ENCODE measurements around the gene DTX3L.

DNA sequence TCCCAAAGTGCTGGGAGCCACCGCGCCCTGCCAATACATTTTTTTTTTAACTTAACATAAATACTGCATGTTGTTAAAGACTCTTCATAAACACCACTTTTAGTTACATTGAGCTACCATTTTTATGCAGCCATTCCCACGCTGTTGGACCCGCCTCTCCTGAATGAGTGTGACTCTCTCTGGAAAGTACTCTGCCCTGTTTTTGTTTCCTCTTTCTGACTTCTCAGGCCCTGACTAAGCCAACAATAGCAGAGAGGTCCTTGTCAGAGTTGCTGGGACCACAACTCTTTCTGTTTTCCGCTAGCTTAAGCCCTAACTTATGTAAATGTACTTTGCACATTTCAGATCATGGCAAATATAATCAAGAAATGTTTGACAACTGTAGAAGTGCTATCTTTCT, 48.6 kb downstream of the DTX3L start:
- TF ChIP-seq, protein P1, sequence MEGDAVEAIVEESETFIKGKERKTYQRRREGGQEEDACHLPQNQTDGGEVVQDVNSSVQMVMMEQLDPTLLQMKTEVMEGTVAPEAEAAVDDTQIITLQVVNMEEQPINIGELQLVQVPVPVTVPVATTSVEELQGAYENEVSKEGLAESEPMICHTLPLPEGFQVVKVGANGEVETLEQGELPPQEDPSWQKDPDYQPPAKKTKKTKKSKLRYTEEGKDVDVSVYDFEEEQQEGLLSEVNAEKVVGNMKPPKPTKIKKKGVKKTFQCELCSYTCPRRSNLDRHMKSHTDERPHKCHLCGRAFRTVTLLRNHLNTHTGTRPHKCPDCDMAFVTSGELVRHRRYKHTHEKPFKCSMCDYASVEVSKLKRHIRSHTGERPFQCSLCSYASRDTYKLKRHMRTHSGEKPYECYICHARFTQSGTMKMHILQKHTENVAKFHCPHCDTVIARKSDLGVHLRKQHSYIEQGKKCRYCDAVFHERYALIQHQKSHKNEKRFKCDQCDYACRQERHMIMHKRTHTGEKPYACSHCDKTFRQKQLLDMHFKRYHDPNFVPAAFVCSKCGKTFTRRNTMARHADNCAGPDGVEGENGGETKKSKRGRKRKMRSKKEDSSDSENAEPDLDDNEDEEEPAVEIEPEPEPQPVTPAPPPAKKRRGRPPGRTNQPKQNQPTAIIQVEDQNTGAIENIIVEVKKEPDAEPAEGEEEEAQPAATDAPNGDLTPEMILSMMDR (IDR thresholded peaks at IDR 0.05; ENCODE audit: insufficient read depth, low read depth, low read length) = no peak
- no peak for TF ChIP-seq EZH2 (IDR thresholded peaks at IDR 0.05; ENCODE audit: insufficient read depth, low read length)

Measured in astrocyte (in vitro differentiated cells and primary cell).